ENCODE data around the gene BANP.
"Not testable (repeated sequence)": the region's sequence is repeated elsewhere in the genome, so short reads cannot be mapped to it uniquely, and the experiment has no call there.

BANP gene

DNA sequence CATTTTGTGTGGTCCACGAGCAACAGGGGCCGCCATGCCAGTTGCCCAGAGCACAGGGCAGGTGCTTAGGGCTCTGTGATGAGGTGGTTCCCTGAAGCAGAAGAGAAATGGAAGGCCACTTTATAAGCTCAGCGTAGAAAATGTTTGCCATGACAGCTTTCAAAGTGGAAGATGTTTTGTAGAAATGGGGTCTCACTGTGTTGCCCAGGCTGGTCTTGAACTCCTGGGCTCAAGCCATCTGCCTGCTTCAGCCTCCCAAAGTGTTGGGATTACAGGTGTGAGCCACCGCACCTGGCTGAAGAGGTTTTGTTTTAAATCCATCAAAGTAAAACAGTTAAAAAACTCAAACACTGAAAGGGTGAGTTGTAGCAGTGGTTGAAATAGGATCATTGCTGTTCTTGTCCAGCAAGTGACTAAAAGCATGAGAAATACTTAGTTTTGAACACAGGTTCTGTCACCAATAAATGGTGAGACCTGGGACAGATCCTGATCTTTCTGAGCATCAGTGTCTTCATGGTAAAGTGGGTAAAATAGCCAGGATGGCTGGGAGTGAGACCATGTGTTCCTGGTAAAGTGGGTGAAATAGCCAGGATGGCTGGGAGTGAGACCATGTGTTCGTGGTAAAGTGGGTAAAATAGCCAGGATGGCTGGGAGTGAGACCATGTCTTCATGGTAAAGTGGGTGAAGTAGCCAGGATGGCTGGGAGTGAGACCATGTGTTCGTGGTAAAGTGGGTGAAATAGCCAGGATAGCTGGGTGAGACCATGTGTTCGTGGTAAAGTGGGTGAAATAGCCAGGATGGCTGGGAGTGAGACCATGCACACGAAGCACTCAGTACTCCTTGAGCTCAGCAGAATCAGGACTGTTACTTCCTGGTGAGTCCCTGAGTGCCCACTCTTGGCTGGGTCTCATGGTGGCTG, 46.0 kb downstream of the BANP start:
- no peak for DNase-seq

DNA sequence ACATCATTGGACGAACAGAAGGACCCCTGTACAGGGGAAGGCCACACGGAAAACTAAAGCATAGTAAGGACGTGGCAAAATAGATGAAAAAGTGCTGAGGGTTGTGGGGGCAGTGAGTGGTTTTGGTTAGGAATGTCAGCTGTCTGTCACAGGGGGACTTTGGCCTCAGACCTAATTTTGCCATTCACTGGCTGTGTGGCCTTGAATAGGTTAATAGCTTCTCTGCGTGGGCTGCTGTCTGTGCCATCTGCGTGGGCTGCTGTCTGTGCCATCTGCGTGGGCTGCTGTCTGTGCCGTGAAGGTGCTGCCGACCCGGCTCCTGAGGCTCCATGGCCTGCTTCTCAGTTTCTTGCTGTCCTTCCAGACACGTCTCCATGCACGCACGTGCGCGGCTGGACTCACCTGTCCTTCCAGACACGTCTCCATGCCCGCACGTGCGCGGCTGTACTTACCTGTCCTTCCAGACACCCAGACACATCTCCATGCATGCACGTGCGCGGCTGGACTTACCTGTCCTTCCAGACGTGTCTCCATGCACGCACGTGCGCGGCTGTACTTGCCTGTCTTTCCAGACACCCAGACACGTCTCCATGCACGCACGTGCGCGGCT, 47.1 kb downstream of the BANP start:
- DNase-seq: not testable (repeated sequence)

DNA sequence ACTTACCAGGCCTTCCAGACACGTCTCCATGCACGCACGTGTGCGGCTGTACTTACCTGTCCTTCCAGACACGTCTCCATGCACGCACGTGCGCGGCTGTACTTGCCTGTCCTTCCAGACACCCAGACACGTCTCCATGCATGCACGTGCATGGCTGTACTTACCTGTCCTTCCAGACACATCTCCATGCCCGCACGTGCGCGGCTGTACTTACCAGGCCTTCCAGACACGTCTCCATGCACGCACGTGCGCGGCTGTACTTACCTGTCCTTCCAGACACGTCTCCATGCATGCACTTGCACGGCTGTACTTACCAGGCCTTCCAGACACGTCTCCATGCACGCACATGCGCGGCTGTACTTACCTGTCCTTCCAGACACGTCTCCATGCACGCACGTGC, 47.8 kb downstream of the BANP start:
- not testable (repeated sequence) for DNase-seq

DNA sequence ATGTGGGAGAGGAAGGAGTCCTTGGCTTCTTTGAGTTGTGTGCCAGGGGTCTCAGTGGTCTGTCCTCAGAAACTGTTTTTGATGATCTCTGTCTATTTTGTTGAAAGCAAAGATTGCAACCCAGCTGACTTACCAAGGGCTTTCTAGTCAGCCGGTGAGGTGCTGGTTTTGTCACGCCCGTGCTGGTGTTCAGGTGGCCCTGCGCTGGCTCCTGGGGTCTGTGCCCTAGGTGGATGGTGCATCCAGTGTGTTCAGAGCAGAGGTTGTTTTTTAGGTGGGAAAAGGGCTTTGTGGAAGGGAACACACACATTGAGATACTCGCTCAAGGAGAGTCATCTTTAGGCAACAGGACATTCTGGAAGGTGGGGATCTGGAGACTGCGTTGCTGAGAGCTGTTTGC, 51.0 kb downstream of the BANP start:
- no peak for DNase-seq

DNA sequence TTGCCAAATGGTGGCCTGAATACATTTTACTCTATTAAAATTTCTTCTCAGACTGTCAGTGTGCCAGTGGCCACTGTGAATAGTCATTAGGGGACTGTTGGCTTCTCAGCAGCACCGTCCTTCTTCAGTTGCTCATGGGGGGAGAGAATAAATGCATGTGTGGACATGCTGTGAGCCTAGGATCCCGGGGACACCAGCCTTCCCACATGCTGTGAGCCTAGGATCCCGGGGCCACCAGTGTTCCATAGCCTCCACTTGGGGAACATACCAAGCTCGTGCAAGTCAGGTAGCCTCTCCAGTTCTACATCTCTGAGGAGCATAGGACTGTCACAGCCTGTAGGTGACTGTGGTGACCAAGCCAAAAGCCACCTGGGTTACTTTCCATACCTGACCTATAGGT, 51.5 kb downstream of the BANP start:
- DNase-seq: no peak

DNA sequence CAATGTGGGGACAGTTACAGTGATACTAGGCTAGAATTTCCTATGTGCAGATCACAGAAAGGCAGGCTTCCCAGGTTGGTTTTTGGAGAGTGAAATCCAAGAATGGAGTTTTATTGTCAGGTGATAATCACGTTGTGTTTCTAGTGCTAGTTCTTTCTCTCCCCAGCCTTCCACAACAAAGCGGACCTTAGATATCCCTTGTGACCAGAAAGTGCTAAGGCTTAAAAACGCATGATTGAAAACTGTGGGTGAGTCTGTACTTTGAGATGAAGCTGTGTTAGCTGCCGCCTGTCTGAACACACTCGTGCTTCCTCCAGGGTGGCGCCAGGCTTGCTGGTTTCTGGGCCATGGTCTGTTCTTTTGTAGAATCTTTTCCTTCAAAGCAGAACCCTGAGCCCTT, 52.1 kb downstream of the BANP start:
- DNase-seq: no peak

DNA sequence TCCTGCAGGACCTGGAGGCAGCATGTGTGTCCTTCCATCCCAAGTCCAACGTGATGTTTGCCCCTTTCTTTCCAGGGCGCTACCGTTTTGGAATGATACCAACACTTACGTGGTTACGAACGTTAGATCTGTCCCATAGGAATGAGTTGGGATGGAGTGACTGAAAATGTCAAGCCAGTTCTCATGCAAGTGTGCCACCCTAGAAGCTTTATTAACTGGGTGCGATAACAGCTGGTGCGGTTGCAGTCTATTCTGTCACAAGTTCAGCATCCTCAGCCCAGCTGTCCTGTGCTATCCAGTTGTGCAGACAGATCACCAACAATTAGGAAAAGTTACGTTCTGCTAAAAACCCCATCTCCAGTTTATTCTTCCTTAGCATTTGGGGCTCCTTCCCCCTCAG, 52.5 kb downstream of the BANP start:
- DNase-seq: no peak

DNA sequence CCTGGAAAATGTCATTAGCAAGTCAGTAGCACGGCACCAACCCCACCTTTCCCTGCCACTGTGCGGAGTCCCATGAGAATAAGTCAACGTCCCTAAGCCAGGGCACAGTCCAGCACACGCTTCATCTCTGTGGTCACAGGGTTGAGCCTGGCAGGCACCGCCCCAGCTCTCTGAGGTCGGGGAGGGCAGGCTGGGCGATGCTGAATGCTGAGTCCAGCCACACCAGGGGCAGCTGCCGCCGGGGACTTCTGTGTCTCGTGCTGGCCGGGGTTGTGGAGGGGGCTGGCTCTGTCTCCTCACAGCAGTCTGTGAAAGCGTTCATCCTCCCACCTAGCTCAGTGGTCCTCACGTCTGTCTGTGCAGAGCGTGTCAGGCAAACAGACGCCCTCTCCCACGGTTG, 53.2 kb downstream of the BANP start:
- DNase-seq: no peak

DNA sequence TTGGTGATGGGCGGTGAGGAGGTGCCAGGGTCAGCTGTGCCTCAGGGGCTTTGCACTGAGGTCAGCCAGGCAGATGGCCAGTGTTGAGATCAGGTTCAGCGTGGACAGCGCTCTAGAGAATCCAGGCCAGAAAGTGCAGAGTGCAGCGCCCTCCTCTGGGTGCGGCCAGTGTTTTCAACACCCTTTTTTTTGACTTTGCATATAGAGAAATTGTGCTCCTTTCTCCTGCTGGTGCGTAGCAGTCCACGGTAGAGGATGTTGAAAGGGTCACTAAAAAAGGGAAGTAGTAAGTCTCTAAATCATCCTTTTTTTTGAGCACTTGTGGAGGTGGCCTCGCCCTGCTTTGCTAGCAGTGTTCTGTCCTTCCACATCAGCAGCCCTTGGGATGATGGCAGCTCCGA, 53.9 kb downstream of the BANP start:
- DNase-seq: no peak

DNA sequence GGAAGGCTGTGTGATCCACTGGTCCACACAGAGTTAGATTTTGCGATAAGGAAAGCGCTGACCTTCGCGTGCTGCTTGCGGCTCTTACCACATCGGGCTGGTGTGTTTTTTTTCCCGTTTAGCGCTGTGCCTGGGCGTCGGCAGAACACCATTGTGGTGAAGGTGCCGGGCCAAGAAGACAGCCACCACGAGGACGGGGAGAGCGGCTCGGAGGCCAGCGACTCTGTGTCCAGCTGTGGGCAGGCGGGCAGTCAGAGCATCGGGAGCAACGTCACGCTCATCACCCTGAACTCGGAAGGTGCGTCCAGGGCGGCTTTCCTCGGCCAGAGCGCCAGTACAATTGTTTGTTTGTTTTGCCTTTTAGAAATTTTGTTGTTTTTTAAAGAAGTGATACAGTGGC, 54.7 kb downstream of the BANP start:
- DNase-seq: no peak

DNA sequence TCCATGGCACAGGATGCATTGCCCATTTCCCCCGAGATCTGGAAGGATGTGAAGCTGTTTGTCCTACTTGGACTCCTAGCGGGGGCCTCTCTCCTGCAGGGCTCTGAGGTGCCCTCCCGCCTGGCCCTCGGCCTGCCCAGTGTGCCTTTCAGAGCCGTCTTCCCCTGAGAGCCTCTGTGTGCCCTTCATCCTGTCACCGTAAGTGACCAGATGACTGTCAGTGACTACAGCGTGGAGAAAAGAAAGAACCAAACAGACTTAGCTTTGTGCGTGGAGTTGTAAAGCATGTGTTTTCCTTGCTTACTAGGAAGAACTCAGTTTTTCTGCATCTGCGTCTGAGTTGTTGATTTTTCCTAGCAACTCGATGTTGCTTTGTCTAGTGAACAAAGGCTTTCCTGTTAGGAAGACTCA, 56.1 kb downstream of the BANP start:
- no peak for DNase-seq

DNA sequence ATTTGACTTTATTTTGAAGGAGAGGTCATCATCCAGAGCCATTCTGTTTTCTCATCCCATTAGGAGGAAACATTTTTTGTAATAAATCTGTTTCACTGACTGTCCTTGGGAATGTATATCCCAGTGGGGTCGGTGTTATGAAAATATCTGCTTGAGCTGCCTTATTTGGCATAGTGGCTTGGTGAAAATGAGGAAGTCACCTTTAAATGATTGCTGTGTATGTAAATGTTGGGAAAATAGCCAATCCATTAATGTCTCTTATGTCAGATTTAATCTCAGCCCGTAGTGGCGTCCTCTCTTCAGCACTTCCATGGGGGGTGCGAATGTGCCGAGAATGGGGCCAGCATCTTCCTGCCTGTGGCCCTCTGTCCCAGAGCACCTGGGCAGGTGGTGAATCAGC, 57.6 kb downstream of the BANP start:
- no peak for DNase-seq

DNA sequence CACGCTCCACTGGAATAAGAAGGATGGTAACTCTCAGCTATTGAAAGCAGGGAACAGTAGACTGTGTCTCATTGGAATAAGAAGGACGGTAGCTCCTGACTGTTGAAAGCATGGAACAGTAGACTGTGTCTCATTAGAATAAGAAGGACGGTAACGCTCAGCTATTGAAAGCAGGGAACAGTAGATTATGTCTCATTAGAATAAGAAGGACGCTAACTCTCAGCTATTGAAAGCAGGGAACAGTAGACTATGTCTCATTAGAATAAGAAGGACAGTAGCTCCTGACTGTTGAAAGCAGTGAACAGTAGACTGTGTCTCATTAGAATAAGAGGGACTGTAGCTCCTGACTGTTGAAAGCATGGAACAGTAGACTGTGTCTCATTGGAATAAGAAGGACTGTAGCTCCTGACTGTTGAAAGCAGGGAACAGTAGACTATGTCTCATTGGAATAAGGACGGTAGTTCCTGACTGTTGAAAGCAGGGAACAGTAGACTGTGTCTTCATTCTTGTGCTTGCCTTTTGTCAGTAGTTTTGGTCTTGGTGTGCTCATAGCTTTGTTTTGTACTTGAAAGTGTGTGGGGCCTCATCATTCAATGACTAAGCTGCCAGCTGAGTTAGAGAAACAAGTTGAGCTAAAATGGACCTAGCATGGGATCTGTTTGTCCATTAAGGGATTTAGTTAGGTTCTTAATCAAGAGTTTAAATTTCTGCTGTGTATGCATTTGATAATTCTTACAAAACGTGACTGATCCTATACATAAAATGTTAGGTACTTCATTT, 58.5 kb downstream of the BANP start:
- DNase-seq: no peak

DNA sequence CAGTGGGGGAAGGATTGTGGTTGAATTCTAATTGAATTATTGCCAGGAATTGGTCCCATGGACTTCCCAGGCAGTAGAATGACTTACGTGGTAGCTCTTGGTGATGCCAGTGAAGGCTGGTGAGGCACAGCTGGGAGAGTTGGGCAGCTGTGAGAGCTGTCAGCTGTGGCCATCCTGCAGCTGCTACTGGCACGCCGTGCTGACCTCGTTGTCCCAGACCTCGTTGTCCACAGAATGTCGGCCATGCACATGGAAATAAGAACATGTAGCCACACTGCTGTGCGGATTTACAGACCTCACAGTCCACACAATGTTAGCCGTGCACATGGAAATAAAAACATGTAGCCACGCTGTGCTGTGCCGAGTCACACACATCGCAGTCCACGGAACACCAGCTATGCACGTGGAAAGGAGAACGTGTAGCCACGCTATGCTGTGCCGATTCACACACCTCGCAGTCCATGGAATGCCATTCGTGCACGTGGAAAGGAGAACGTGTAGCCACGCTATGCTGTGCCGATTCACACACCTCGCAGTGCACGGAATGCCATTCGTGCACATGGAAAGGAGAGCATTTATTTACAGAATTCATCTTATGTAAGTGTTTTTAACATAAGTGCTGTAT, 59.2 kb downstream of the BANP start:
- no peak for DNase-seq

DNA sequence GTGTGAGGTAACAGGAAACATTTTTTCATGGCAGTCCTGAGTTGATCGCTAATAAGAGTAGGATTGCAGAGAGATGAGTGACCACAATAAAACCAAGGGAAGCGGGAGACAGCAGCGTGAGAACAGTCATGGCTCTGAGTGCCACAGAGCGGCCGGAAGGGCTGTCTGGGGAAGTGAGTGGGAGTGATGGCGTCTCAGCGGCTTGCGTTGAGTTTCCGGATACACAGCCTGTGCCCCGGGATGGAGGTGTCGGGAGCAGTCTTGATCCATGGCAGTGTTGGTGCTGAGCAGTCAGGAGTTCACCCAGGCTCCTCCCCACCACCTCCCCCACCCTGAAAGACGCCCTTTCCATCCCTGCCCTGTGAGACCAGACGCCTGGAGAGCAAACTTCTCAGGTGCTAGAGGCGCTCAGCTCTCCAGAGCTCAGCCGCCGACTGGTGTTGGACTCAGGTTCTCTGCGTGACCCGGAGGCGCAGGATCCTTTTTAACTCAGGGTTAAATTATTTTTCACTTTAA, 59.8 kb downstream of the BANP start:
- DNase-seq: no peak

DNA sequence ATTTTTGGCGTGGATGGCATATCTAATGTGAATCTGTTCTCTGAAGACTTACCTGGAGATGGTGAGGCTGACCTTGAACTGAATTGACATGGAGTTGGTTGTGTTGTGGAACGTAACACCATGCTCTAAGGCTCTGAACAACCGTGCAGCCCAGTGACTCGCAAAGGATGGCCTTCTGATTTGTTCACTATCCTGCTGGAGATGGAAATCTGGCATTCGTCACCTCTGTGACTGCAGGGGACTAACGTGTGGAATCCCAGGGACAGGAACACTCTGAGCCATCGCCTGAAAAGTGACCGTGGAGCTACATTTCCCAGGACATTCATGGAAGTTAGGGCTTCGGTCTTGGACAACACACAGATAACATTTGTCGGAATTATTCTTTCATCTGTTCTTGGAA, 61.1 kb downstream of the BANP start:
- no peak for DNase-seq

DNA sequence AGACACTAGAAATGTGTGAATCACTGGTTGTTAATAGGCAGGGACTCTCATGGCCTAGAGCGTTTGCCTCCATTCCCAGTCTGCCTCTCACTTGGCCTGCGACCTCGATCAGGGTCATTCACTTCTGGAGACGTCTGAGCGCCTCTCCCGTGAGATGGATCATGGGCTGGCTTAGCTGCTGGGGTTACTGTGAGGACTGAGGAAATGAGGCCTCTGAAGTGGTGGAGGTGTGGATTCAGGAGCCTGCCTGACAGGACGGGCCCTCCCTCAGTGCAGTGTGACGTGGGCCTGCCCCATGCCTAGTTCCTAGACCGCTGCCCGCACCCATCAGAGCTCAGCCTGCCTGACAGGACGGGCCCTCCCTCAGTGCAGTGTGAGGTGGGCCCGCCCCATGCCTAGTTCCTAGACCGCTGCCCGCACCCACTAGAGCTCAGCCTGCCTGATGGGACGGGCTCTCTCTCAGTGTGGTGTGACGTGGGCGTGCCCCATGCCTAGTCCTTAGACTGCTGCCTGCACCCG, 61.9 kb downstream of the BANP start:
- DNase-seq: no peak

DNA sequence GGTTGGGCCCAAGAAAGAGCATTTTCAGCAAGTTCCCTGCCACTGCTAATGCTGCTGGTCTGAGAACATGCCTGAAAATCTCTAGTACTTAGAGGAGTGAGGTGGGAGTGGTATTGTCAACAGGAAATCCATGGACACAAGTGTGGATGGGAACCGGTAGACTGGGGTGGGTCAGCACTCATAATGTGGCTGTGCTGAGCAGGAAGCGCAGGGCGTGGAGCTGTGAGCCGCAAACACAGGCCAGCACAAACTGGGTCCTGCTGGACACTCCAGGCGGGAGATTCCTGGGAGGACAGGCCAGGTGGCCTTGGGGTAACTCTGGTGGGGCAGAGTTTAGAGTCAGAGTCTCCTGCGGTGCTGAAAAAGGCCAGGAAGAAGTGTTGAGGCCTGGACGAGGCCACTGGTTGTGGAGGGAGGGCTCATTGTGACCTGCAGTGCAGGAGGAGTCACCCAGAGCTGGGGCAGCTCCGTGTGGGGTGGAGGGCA, 62.6 kb downstream of the BANP start:
- no peak for DNase-seq

DNA sequence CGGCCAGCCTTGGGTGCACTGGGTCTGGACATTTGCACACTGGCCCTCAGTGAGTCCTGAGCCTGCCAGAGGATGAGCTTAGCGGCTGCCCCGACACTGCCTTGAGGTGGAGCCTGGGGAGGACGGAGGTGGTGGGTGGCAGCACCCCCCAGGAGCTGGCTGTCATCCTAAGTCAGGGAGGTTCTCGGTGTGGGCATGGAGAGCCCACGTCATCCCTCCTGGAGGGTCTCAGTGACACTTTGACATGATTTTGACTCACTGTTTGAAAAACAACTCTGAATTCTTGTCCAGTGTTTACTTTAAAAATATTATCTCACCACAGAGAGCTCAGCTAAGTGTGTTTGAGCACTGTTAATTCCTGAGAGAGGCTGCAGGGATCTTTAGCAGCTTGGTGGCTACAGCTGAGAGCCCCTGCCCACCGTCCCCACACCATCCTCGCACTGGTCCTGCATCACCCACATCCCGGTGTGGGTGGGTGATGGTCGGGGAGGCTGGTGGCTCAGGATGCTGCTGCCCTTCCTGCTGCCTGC, 63.1 kb downstream of the BANP start:
- DNase-seq: peak; percentile 28

DNA sequence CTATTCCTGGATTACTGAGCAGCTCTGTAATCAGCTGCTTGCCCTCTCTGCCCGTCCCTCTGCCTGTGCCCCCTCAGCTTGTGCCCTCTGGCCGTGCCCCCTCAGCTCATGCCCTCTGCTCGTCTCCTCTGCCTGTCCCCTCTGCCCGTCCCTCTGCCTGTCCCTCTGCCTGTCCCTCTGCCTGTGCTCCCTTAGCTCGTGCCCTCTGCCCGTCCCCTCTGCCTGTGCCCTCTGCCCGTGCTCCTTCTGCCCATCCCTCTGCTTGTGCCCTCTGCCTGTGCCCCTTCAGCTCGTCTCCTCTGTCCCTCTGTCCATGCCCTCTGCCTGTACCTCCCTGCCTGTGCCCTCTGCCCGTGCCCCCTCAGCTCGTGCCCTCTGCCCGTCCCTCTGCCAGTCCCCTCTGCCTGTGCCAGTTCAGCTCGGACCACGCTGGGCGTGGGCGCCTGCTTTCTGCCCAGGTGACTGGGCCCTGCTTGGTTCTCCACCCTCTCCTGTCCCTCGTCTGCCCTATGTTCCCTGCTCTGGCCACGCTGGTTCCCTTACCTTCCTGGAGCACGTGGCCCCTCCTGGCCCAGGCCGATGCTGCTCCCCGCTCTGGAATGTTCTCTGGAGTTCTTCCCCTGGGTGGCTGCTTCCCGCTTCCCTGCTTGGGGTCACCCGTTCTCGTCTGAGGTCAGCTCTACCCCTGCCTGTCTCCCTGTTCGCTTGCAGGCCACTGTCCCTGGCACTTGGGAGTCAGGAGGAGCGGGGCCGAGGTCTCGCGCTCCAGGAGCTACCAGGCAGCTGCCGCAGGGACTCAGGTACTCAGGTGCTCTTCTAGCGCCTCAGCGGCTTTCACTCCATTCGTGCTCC, 63.9 kb downstream of the BANP start:
- no peak for DNase-seq

DNA sequence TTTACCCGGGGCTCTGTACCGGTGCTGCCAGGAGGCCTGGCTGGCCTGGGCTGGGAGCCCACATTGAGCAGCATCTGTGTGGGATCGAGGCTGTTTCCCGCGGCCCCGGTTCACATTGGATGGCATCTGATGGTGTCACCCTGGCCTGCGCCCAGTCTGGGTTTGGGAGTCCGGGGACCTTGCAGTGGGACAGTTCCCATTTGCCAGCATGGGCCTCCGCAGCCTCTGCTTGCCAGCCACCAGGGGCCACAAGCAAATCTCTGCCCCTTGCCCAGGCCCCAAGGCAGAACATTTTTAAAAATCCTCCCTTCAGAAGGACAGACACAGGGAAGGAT, 64.5 kb downstream of the BANP start:
- no peak for DNase-seq

DNA sequence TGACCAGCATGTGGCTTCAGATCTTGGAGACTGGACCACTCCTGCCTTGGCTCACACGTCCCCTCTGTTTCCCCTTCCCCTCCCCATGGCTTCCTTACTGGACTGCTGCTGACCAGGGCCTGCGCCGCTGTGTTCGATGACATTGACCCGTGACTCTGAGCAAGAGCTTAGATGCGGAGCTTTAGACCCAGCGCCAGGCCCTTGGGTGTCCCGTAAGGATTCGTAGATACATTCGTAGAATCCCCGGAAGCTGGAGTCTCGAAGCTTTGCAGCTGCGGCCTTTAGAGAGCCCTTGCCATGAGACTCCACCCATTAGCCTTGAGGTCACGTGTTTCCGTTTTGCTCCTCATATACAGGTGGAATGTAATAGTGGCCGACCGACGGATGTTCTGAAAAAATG, 65.2 kb downstream of the BANP start:
- not testable (repeated sequence) for DNase-seq

All from T1000 (cell line).